Measurements from ENCODE around the gene GNAQ. TPM values are rescaled to one million over a fixed set of nuclear protein-coding genes. Genes with fewer than 3 reads are reported as not detected.

Gene GNAQ
- total RNA-seq, 1 donor from 2014 or later, result 172 TPM

GRCh38 chr9:77980622-77981021 is 51.0 kb downstream of the GNAQ start:
- no peak for FAIRE-seq
- no peak for DNase-seq (ENCODE audit: low spot score in 2 of 2)

- DNase-seq (ENCODE audit: low spot score in 2 of 2) (no peak), FAIRE-seq (no peak)
These were observed 53.4 kb downstream of the GNAQ start for GRCh38 chr9:77978086-77978781.

- FAIRE-seq (no peak), DNase-seq (ENCODE audit: low spot score in 2 of 2) (peak; percentile 21 to 25)
These were observed 54.4 kb downstream of the GNAQ start for GRCh38 chr9:77977210-77977611.

GRCh38 chr9:77975806-77976205 is 55.8 kb downstream of the GNAQ start:
- FAIRE-seq, result no peak

GRCh38 chr9:77975036-77975435 is 56.6 kb downstream of the GNAQ start:
- FAIRE-seq, result no peak

More at GRCh38 chr9:77975806-77976205, 55.8 kb downstream of the GNAQ start:
- no peak for DNase-seq (ENCODE audit: low spot score in 2 of 2)

GRCh38 chr9:77974434-77974833 is 57.2 kb downstream of the GNAQ start:
- FAIRE-seq (no peak), DNase-seq (ENCODE audit: low spot score in 2 of 2) (no peak)

More at GRCh38 chr9:77975036-77975435, 56.6 kb downstream of the GNAQ start:
- DNase-seq (ENCODE audit: low spot score in 2 of 2), result no peak

GRCh38 chr9:77969083-77969482 is 62.5 kb downstream of the GNAQ start:
- no peak for DNase-seq (ENCODE audit: low spot score in 2 of 2)
- no peak for FAIRE-seq

GRCh38 chr9:77968506-77968905 is 63.1 kb downstream of the GNAQ start:
- no peak for FAIRE-seq

GRCh38 chr9:77966718-77967117 is 64.9 kb downstream of the GNAQ start:
- FAIRE-seq, result no peak
- no peak for DNase-seq (ENCODE audit: low spot score in 2 of 2)

More at GRCh38 chr9:77968506-77968905, 63.1 kb downstream of the GNAQ start:
- no peak for DNase-seq (ENCODE audit: low spot score in 2 of 2)

GRCh38 chr9:77965445-77966123 is 66.0 kb downstream of the GNAQ start:
- FAIRE-seq, result no peak
- no peak for DNase-seq (ENCODE audit: low spot score in 2 of 2)

- no peak for FAIRE-seq
- no peak for DNase-seq (ENCODE audit: low spot score in 2 of 2)
These were observed 67.4 kb downstream of the GNAQ start for GRCh38 chr9:77964258-77964657.

GRCh38 chr9:77961541-77961940 is 70.1 kb downstream of the GNAQ start:
- DNase-seq (ENCODE audit: low spot score in 2 of 2) (no peak), FAIRE-seq (no peak)

- FAIRE-seq (no peak), DNase-seq (ENCODE audit: low spot score in 2 of 2) (no peak)
These were observed 71.1 kb downstream of the GNAQ start for GRCh38 chr9:77960356-77961153.

- DNase-seq (ENCODE audit: low spot score in 2 of 2) (no peak), FAIRE-seq (no peak)
These were observed 71.8 kb downstream of the GNAQ start for GRCh38 chr9:77959803-77960202.

GRCh38 chr9:77957652-77958051 is 74.0 kb downstream of the GNAQ start:
- DNase-seq (ENCODE audit: low spot score in 2 of 2), result no peak
- no peak for FAIRE-seq

GRCh38 chr9:77956555-77956954 is 75.1 kb downstream of the GNAQ start:
- FAIRE-seq, result no peak
- DNase-seq (ENCODE audit: low spot score in 2 of 2), result no peak

- no peak for FAIRE-seq
- no peak for DNase-seq (ENCODE audit: low spot score in 2 of 2)
These were observed 77.0 kb downstream of the GNAQ start for GRCh38 chr9:77954666-77955015.

- FAIRE-seq (no peak), DNase-seq (ENCODE audit: low spot score in 2 of 2) (no peak)
These were observed 77.5 kb downstream of the GNAQ start for GRCh38 chr9:77954013-77954665.

- DNase-seq (ENCODE audit: low spot score in 2 of 2) (no peak), FAIRE-seq (no peak)
These were observed 78.0 kb downstream of the GNAQ start for GRCh38 chr9:77953590-77953989.

GRCh38 chr9:77952635-77953328 is 78.8 kb downstream of the GNAQ start:
- FAIRE-seq (no peak), DNase-seq (ENCODE audit: low spot score in 2 of 2) (no peak)
